Measurements from ENCODE around the gene PDZRN3.

The PDZRN3 gene

DNA sequence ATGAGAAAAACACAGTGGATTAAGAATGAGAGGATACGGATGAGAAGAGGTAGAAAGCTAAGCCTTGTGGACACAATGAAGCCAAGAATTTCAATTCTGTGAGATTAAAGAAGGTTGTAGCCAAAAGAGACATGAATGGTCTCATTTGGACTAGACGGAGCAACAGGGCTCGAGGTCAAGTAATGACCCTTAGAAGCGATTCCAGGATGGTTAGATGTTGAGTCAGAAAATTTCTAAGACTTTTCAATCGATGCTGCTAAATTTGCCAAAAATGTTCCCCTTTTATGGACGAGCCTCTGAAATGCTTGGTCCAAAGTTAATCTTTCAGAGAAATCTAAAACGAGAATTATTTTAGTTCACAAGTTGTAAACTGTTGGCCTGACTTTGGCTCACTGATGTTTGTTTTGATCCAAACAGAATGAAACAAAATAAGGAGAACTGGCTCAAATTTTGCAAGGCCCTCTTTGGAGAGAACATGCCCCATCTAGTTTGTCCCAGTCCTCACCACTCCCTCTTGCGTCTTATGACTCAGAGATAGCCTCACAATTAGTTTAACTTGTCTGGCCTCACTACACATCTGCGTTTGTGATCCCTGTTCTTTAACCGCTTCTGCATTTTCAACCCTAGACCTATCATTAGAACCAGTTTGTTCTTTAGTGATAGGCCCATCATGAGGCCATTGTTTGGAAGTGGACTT is 235.5 kb downstream of the PDZRN3 start:
- DNase-seq (ENCODE audit: low read depth, low spot score) = no peak

DNA sequence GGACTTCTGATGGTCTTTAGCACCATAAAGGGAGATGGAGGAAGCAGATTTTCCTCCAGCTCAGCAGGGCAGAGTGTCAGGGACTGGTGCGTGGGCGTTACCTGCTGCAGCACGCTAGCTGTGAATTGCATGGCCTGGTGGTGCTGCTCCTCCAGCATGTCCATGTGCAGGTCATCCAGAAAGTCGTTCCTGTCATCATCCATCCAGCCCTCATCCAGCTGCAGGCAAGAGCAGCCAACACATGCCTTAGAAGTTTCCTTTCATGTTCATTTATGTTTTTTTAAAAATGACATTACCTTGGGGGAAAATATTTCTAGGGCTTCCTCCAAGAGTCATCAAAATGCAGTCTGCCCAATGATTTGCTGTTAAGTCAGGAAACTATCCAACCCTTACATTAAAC is 239.2 kb downstream of the PDZRN3 start:
- no peak for DNase-seq (ENCODE audit: low read depth, low spot score)

DNA sequence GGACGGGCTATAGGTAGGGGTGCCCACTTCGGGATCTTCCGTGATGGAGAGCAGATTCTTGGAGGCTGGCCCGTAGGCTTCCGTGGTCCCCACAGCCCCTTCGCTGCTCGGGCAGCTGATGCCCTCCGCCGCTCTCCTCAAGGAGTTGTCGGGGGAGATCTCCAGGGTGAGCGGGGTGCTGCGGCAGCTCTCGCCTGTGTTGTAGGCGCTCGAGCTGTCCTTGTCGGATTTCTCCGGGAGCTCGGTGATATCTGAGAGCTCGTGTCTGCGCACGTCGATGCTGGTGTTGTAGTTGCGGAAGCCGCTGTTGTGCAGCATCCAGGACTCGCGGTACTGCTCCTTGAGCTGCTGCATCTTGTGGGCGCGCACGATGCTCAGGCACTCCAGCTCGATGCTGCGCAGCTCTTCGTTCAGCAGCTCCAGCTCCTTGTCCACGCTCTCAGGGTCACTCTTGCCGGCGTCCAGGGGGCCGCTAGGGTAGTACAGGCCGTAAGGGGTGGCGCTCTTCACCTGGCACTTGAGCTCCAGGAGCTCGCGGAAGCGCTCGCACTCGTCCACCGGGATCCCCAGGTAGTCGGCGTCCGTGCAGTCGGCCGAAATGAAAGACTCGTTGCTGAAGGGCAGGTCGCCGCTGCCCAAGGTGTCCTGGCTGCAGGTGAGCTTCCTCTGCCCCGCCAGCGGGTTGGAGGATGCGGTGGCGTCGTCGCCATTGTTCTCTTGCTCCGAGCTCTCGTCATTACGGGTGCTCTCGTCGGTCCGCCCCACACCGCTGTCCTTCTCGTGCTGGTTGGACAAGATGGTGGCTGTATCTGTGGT is 240.4 kb downstream of the PDZRN3 start:
- no peak for DNase-seq (ENCODE audit: low read depth, low spot score)

DNA sequence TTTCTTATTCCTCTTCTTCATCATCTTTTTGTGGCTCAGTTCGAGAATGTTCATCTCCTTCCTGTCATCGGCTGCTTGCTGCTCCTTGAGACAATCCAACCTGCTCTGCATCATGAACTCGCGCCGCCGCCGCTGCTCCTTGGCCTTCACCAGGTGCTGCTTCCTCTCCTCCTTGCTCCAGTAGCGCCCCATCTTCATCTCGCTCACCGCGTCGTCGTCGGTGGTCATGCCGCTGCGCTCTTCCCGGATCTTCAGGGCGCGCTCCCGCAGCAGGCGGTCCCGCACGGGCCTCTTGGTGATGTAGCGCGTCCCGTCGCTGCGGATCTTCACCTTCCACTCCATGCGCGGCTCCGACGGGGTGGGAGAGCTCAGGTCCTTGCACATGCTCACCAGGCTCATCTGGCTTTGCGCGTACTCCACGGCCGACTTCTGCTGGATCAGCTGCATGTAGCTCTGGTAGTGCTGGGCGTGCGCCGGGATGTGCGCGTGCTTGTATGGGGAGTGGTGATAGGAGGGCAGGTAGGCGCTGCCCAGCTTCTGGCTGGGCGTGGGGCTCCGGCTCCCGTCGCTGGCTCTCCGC is 241.2 kb downstream of the PDZRN3 start:
- DNase-seq (ENCODE audit: low read depth, low spot score) = no peak

DNA sequence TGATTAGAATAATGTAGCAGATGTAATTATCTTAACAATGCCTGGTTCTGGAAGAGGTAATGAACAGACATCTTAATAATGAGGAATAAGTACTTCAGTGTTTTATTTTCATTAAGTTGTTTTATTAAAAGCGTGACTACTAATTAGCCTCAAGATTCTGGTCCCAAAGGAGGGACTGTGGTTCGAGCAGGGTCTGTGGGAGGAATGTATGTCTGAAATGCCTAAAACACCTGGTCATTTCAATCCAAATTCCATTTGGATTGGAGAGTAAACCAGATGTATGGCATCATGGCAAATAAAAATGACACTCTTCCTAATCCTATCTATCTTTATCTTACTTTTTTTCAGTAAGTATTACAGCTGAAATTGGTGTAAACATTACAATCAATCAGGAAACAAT is 243.2 kb downstream of the PDZRN3 start:
- no peak for DNase-seq (ENCODE audit: low read depth, low spot score)

- no peak for DNase-seq (ENCODE audit: low read depth, low spot score)
Observed at GRCh38 chr3:73380735-73381532, 243.8 kb downstream of the PDZRN3 start.

- no peak for DNase-seq (ENCODE audit: low read depth, low spot score)
Observed at GRCh38 chr3:73379465-73379864, 245.3 kb downstream of the PDZRN3 start.

DNA sequence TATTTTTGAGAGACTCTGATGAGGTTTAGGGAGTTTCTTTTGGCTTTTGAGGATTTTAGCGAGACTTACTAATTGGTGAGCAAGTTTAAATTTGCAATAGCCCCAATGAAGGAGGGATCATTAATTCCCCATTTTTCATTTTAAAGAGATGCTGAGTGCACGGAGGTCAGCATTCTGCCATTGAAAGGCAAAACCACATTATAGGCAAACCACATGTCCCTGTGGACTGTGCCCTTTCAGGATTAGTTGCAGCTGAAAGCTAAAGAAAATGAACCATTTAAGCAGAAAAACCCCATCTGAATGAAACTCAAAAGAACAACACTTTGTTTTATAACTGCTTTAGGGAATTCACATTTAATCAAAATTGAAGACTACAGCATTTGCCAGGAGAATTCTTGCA is 246.5 kb downstream of the PDZRN3 start:
- no peak for DNase-seq (ENCODE audit: low read depth, low spot score)

GRCh38 chr3:73365756-73366397 is 258.9 kb downstream of the PDZRN3 start:
- no peak for DNase-seq (ENCODE audit: low read depth, low spot score)

DNA sequence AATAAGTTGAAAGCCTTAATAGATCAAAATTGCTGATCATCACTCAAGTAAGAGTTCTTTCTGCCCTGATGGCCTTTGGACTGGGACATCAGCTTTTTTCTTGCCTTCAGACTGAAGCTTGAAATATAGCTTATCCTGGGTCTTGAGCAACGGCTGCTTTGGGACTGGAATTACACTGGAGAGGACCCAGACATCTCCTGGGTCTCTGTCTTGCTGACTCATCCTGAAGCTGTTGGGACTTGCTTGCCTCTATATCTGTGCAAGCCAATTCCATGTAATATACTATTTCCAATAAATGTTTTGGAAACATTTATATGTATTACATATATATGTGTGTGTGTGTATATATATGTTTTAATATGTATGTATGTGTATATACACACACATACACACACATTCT is 260.2 kb downstream of the PDZRN3 start:
- DNase-seq (ENCODE audit: low read depth, low spot score) = no peak

DNA sequence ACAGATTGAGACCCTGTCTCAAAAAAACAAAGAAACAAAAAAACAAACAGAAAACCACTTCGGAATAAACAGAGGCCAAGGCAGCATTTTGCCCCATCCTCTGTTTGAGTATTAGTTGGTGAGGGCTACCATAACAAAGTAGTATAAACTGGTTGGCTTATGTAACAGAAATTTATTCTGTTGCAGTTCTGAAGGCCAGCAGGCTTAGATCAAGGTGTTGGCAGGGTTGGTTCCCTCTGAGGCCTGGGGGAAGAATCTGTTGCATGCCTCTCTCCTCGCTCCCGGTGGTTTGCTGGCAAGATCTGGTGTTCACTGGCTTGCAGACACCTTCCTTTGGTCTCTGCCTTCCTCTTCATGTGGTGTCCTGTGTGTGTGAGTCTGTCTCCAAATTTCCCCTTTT is 261.6 kb downstream of the PDZRN3 start:
- DNase-seq (ENCODE audit: low read depth, low spot score) = no peak

DNA sequence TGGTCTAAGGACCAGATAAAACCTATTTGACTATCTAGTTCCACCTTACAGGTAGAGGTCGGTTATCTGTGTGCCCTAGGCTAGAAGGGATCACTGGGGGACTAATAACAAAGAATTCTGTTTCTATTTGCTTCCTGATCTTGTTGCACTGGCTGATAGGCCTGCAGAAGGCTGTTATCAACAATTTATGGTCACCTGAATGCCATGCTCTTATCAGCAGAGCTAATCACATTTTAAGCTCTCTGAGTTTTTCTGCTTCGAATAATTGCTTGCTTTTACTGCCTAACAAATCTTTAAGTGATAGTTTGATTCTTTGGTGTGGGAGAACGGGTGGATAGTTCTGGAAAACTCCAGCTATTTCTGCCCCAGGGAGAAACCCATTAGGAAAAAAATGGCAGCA is 263.1 kb downstream of the PDZRN3 start:
- no peak for DNase-seq (ENCODE audit: low read depth, low spot score)

DNA sequence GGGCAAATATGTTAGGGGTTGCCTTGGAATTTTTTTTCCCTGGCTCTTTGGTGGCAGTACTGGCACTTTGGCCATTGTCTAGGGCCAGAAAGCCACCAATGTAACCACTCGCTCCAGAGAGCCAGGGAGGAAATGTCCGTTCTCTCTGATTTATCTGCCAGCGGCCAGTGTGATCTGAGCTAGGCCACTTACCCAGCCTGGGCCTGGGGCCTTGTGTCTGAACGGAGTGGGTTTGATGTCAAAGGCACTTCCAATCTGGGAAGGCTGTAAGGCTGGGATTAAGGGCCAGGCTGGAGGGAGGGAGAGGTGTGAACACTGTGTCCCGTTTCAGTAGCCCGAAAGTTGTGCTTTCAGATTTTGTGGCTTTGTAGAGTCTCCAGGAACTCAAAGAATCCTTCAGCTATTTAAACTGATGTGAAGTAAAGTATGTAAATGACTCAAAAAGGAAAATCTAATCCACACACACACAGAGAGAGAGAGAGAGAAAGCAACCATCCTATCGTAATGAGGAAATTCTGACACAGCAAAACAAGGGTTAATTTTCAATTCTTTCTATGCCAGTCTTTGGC is 271.0 kb downstream of the PDZRN3 start:
- no peak for DNase-seq (ENCODE audit: low read depth, low spot score)

DNA sequence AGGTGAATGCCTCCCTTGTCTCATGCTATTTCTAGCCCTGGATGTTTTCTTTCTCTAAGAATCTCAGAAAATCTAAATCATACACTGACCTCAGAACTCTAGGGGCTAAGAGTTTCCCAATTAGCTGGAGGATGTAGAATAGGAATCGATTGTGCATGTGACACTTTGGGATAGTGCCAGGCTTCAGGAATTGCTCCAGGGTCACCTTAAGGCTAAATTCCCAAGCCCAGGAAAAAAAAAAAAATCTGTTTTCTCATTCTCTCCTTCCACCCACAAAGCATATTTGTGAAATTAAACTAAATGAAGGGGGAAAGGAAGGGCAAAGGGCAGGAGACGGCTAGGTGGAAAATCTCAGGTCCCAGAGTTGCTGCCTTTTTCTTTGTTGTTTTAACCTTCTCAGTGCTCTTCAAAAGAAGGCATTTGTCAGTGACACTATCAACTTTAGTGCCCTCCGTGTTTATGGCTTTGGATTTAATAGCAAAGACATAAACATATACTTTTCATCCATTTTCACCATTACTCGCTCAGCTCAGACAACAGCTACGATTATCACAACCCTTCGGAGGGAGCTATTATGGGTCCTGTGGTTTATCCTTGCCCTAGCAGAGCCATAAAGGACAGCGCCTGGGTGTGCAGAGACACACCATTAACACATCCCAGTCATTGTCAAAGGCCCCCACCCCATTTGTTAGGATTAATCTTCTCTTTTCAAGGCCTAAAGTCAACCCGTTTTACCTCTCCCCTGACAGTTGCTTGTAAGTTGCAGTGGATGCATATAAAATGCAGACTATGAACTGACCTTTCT is 271.7 kb downstream of the PDZRN3 start:
- no peak for DNase-seq (ENCODE audit: low read depth, low spot score)

- DNase-seq (ENCODE audit: low read depth, low spot score) = no peak
Observed at GRCh38 chr3:73351423-73352071, 273.2 kb downstream of the PDZRN3 start.

DNA sequence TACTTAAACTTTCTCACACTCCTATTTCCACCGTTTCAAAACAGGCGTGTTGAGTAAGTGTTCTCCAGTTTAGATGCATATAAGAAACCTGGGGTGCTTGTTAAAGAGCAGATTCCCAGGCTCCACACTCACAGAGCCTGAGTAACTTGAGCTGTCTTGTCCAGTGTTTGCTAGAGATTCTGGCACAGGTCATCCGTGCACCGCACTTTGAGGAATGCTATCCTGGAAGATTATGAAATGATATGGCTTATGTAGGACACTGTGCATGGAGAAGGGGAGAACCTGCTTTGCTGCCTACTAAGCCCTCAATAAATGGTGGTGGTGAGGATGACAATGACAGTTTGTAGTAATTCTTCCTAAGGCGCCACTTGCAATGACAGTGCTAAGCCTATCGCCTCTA is 273.7 kb downstream of the PDZRN3 start:
- no peak for DNase-seq (ENCODE audit: low read depth, low spot score)

DNA sequence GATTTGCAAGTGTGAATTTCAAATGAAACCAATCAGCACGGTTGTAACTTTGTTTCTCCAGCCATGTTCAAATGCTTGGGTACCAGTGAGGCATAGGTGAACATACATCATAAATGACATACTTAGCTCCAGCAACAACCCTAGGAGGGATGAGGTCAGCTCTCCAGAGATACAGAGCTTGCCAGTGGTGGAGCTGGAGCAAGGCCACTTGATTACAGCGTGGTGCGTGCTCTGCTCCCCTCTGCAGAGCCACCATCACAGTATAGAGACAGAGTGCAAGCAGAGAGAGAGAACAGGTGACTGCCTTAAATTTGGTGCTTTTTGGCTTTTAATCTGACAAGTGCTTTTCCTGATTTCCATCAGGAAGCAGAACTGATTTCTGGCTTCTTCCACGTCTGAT is 275.1 kb downstream of the PDZRN3 start:
- no peak for DNase-seq (ENCODE audit: low read depth, low spot score)

DNA sequence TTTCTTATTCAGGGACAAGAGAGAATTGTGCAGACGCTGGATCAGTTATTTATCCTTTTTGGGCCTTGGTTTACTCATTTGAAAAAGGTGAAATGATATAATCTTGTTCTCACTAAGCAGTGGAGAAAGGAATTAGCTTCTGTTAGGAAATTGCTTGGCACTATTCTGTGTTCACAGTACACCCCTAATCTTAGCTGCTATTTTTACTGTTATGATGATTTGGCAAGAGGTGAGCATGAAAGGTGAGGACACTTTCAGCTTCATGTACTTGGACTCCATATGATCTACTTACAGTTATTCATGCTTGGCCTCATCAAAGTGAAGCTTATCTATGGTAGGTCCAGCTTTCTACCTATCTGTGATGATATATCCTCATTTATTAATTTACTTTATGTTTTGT is 282.7 kb downstream of the PDZRN3 start:
- DNase-seq (ENCODE audit: low read depth, low spot score) = no peak

DNA sequence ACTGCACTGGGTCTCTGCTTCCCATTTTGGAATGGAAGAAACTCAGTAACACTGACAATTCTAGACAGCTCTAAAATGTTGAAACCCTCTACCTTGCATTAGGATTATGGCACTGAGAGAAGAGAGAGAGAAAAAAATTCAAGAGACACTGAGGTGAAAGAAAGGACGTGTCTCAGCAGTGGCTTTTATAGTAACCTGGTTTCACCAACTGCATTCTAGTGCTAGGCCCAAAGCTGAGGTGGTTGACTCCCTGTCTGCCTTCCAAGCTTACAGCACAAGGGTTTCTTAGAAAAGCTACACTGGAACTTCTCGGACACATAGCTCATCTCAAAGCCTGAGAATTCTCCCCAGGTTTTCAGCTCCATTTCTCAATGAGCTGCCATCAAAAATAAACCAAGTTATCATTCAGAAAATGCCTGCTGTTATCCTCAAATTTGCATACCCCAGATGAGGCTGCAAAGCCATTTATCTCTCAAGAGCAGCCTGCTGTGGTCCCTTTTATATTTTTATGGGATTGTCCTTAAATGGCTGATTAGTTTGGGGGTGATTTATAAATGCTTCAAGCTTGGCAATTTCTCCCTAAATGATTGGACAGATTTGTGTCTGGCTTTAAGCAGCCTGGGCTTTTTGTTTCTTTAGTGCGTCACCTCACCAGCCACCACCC is 283.3 kb downstream of the PDZRN3 start:
- no peak for DNase-seq (ENCODE audit: low read depth, low spot score)
